Activated CD8-positive, alpha-beta memory T cell treated with anti-CD3 and anti-CD28 coated beads, Interleukin-2, amount 10 ng/mL, durations not matched to agents 7 days and 5 days (primary cell): ENCODE results near the gene GLO1. TPM values are rescaled to one million over a fixed set of nuclear protein-coding genes. Genes with fewer than 3 reads are reported as not detected.

Experiments used
- ATAC-seq: fragments of 150-1000 bp; cut with Tn5 transposase; one replicate; pipeline ENCODE4 v1.10.0; 2021; ENCODE audit warnings: moderate library complexity
- CTCF ChIA-PET: fragments of 350-600 bp; sonication (Branson Sonifier 250); formaldehyde crosslinking; loops from one replicate; lab custom pipeline; 2021; ENCODE audit warnings: antibody characterized with exemption; lab: Charles Lee
- DNase-seq: peaks from one replicate; pipeline ENCODE4 v3.0.0-alpha.2; 2020
- H3K27ac Mint-ChIP-seq: one replicate; pipeline ENCODE4 v1.8.0; 2021; ENCODE audit warnings: mild to moderate bottlenecking, mixed read lengths
- H3K27me3 Mint-ChIP-seq: one replicate; pipeline ENCODE4 v1.8.0; 2021; ENCODE audit warnings: mixed read lengths
- H3K36me3 Mint-ChIP-seq: one replicate; pipeline ENCODE4 v1.8.0; 2021; ENCODE audit warnings: mild to moderate bottlenecking, mixed read lengths
- H3K4me1 Mint-ChIP-seq: one replicate; pipeline ENCODE4 v1.8.0; 2021; ENCODE audit warnings: mixed read lengths
- H3K4me3 Mint-ChIP-seq: one replicate; pipeline ENCODE4 v1.8.0; 2021; ENCODE audit warnings: mild to moderate bottlenecking, moderate library complexity, mixed read lengths
- H3K9me3 Mint-ChIP-seq: one replicate; pipeline ENCODE4 v1.8.0; 2022; ENCODE audit warnings: low read depth, mixed read lengths
- total RNA-seq, 2 experiments: library from RNA; stranded (reverse); gene quantifications; one replicate each; pipeline ENCODE4 v1.2.3, GENCODE V29; 2021

Gene GLO1
- total RNA-seq = 100 to 1,000 TPM; 130 to 149 TPM

DNA sequence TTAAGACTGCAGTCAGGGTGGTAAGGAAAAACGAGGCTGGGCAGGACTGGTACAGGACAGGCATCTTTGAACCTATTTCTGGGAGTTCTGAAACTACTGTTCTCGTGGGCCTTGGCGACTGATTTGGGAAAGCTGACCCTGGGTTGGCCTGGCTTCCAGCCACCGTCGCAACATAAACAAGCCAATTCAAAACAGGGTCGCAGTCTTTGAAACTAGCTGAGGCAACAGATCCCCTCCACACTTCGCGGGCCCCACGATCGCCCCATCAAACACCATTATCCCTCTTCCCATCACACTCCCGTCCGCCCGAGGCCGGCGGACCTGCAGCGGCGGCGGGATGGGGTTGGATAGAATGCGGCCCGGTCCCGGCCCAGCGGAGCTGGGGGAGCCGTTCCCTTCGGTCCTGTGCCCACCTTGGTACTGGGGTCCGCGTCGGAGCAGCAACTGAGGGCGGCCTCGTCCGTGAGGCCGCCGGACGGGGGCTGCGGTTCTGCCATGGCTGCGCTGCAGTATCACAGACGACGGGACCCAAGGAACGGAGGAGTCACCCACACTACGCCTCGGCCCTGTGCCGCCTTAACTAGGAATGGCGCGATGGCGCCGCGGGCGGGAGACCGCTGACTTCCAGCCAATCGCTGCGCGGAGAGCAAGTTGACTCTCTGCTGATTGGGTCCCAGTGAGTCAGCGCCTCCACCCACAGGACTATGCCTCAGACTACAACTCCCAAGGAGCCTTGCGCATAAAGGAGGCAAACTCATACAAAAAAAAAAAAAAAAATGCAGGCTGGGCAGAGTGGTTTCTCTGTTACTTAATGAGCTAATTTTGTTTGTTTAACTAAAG lies at the start of gene GLO1:
Gene GLO1 (minus strand): TSS at position 588 of the 840 bp plus-strand sequence. CDS start 91 bp downstream, at position 497.
- DNase-seq = peak; percentile 98
- ATAC-seq = peak; percentile 100
- Mint-ChIP-seq H3K27ac (peak within 1 kb of the TSS; percentile 96), H3K9me3 (peaks cover 9% of the 10 kb centered on the region), H3K36me3 (peaks cover 42% of the 10 kb centered on the region), H3K4me3 (peak within 1 kb of the TSS; percentile 96), H3K4me1 (peaks cover 50% of the 10 kb centered on the region), H3K27me3 (peaks cover 4% of the 10 kb centered on the region)
- CTCF ChIA-PET = interaction anchor here (0.7 to 6.1 kb wide), 6 partner anchors 9 to 884 kb away, joined by 3 to 25 read pairs (median 4); partner anchors contain the start of gene ZFAND3

DNA sequence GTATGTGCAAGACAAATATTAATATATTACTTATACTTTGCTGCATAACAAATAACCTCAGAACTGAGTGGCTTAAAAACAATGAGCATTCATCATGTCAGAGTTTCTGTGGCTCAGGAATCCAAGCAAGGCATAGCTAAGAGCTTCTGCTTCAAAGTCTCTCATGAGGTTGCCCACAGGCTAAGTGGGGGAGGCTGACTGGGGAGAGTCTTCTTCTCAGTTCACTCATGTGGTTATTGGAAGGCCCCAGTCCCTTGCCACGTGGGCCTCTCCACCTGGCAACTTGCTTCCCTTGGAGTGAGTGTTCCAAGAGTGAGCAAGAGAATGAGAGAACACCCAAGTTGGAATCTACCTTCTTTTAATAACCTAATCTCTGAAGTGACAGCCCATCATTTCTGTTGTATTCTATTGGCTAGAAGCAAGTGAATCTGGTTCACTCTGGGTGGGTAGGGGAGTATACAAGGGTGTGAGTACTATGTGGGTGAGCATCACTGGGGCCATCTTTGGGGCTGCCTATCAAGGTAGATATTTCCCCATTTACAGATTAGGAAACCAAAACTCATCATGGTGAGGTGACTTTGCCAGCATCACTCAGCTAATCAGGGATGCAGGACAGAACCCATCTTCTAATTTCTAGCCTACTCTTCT lies 48.1 kb upstream of the GLO1 start:
- H3K9me3 Mint-ChIP-seq = no peaks in the 10 kb centered on the region
- CTCF ChIA-PET = no interaction called here
- ATAC-seq = no peak

DNA sequence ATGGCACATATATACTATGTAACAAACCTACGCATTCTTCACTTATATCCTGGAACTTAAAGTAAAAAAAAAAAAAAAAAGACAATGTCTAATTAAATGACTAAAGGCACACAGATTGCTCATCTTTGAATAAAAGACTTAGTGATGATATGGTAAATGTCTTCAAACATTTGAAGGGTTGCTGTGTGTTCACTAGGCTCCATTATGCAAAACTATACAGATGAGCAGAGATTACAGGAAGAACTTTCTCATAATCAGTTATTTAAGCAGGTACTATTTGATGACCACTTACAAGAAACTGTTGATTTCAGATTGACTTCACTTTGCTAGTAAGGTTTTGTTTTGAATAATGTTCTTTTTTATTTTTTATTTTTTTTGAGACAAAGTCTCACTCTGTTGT lies 46.5 kb upstream of the GLO1 start:
- Mint-ChIP-seq H3K4me3 (no peak overlapping the region), H3K4me1 (peaks cover 6% of the 10 kb centered on the region), H3K36me3 (peaks cover 2% of the 10 kb centered on the region), H3K27me3 (peaks cover 21% of the 10 kb centered on the region), H3K27ac (no peak overlapping the region), H3K9me3 (no peaks in the 10 kb centered on the region)
- no peak for ATAC-seq
- CTCF ChIA-PET = no interaction called here
- no peak for DNase-seq

More for the DNA sequence above, 48.1 kb upstream of the GLO1 start:
- Mint-ChIP-seq H3K27me3 (peaks cover 8% of the 10 kb centered on the region), H3K27ac (no peak overlapping the region), H3K36me3 (peaks cover 2% of the 10 kb centered on the region), H3K4me3 (no peak overlapping the region), H3K4me1 (peaks cover 6% of the 10 kb centered on the region)
- DNase-seq = no peak

DNA sequence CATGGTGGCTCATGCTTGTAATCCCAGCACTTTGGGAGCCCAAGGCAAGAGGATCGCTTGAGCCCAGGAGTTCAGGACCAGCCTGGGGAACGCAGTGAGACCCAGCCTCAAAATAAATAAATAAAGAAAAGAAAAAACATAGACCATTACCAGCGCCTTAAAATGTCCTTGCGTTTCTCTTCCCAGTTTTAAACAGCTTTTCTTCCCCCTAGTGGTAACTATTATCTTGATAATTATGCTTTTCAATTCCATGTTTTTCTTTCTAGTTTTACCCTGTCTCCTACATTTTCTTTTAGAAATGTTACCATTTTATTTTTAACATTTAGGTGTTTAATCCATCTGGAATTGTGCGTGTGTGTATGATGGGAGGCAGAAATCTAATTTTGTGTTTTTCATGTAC lies 36.6 kb upstream of the GLO1 start:
- Mint-ChIP-seq H3K4me3 (no peak overlapping the region), H3K27ac (no peak overlapping the region), H3K4me1 (no peaks in the 10 kb centered on the region), H3K27me3 (peaks cover 63% of the 10 kb centered on the region), H3K9me3 (peaks cover 2% of the 10 kb centered on the region), H3K36me3 (no peaks in the 10 kb centered on the region)
- CTCF ChIA-PET = interaction anchor here (0.7 kb wide), 1 partner anchor 10 kb away, joined by 3 read pairs; no protein-coding TSS in a partner anchor
- DNase-seq (no peak), ATAC-seq (no peak)

DNA sequence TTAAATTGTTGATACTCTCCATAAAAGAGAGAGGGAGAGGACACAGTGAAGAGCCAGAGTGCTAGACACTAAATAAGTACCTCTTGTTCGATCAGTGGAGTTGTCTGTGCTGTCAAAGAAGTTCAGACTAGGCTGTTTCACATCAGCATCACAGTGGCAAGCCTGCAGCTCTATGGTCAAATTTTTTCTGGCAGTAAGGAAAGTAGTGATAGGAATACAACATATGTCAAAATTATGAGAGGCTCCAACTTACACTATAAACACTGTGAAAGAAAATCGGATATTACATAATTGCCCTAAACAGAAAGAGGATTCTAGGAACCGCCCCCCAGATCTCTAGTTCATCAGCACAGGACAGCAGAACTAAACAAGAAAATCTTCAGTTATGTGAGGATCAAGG lies 35.3 kb upstream of the GLO1 start:
- no peak for ATAC-seq
- H3K4me1 Mint-ChIP-seq = no peaks in the 10 kb centered on the region
- peaks cover 58% of the 10 kb centered on the region for H3K27me3 Mint-ChIP-seq
- no peak for DNase-seq
- no peaks in the 10 kb centered on the region for H3K36me3 Mint-ChIP-seq
- H3K27ac Mint-ChIP-seq = no peak overlapping the region
- peaks cover 2% of the 10 kb centered on the region for H3K9me3 Mint-ChIP-seq
- H3K4me3 Mint-ChIP-seq = no peak overlapping the region
- CTCF ChIA-PET = no interaction called here

DNA sequence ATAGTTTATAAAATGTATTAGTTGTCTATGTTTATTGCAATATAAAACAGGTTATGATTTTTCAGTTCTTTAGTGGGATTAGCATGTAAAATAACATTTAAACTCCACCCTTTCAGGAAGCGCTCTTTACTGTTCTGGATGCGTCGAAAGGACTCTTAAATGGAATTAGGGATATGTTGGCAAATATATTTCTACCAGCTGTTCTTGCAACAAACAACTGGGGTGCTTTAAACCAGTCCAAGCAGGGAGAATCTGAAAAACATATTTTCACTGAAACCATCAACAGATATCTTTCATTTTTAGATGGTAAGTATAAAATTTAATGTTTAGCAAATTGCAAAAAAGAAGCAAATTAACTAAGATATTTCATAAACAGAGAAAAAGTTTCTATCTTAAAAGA lies 34.0 kb upstream of the GLO1 start:
- CTCF ChIA-PET = no interaction called here
- Mint-ChIP-seq H3K4me1 (no peaks in the 10 kb centered on the region), H3K9me3 (peaks cover 2% of the 10 kb centered on the region), H3K27ac (no peak overlapping the region), H3K27me3 (peaks cover 56% of the 10 kb centered on the region), H3K4me3 (no peak overlapping the region), H3K36me3 (no peaks in the 10 kb centered on the region)
- DNase-seq = no peak
- ATAC-seq = no peak

DNA sequence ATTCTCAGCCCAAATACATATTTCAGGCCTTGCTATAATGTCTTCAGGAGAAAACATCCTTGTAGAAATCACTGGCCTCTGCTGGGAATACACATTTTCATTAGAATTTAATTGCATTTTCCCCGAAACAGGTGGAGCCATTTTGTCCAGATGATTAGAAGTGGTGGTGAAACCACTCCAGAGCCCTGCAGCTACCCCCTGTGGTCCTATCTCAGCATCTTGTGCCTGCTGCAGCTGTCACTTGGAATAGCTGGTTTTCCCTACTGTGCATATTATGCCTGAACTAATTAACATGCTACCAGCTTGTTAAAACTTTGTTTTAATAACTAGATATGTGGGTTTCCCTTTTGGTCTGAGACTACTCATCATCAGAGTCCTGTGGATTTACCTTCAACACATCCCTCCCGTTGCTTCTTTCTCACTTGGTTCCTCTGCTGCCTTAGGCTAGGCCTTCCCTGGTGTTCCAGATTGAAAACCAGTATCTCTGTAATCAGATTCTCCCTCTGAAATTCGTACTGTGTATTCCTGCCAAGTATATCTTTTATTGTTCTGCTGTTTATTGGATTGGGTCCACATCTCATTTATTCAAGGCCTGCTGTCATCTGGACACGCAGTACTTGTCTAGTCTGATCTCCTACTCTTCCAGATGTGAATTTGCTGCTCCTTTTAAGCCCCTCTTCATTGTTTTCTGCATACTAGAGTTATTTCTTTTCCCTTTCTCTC lies 27.4 kb upstream of the GLO1 start:
- H3K27ac Mint-ChIP-seq = no peak overlapping the region
- no peaks in the 10 kb centered on the region for H3K9me3 Mint-ChIP-seq
- H3K36me3 Mint-ChIP-seq = peaks cover 2% of the 10 kb centered on the region
- CTCF ChIA-PET = interaction anchor here (0.8 to 1.1 kb wide), 2 partner anchors 9 to 39 kb away, joined by 3 read pairs; no protein-coding TSS in a partner anchor
- DNase-seq (no peak), ATAC-seq (no peak)
- peaks cover 12% of the 10 kb centered on the region for H3K27me3 Mint-ChIP-seq
- no peak overlapping the region for H3K4me3 Mint-ChIP-seq
- peaks cover 24% of the 10 kb centered on the region for H3K4me1 Mint-ChIP-seq

DNA sequence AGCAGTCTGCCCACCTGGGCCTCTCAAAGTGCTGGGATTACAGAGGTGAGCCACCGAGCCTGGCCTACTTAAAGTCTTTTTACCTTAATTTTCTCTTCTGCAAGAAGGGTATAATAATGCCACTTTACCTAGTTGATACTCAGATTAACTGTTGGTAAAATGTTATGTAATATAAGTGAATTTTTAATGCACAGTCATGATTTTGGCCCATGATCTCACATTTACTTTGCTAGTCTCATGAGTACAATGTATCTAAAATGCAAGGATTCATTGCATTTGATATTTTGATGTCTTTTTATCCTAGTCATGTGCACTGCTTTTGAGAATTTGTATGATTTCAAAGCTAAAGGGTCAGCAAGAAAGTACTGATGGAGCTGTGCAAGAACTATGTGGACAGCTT lies 25.3 kb upstream of the GLO1 start:
- Mint-ChIP-seq H3K27me3 (peaks cover 3% of the 10 kb centered on the region), H3K4me1 (peaks cover 34% of the 10 kb centered on the region), H3K27ac (no peak overlapping the region), H3K9me3 (no peaks in the 10 kb centered on the region), H3K36me3 (peaks cover 2% of the 10 kb centered on the region), H3K4me3 (no peak overlapping the region)
- CTCF ChIA-PET = no interaction called here
- DNase-seq = no peak
- ATAC-seq = no peak

DNA sequence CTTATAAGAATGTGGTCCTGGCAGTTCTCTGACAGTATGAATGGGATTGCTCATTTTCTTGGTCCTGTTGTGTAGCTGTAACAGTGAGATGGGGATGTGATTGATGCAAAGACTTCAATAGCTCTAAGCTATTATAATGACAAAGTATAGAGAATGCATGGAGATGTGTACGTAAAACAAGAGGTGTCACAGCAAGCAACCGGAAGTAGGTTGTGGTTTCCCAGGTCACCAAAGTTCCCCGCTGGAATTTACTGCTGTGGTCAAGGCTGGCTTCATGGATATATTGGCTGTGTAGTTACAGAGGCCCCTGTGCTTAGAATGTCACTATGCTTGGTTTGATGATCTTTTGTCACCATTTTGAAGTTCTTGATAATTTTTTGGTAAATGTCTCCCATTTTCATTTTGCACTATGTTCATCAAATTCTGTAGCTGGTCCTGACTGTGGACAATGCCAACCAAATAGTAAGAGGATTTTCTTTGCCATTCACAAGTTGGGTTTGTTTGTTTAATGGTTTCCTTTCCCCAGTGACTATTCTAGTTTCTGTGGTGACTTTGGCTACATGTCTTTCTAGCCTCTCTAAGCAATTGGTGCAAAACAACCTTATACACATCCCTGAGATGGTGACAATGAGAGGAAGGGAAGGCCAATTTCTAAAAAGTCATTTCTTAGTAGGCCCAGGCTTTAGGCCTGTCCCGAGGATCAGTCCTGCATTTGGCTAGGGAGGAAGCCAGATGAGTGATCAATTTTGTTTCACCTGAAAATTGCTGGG lies 22.7 kb upstream of the GLO1 start:
- DNase-seq (peak; percentile 56), ATAC-seq (peak; percentile 82)
- H3K4me1 Mint-ChIP-seq = peaks cover 35% of the 10 kb centered on the region
- H3K9me3 Mint-ChIP-seq = no peaks in the 10 kb centered on the region
- H3K4me3 Mint-ChIP-seq = no peak overlapping the region
- peaks cover 6% of the 10 kb centered on the region for H3K36me3 Mint-ChIP-seq
- CTCF ChIA-PET = interaction anchor here (0.8 to 2.9 kb wide), 3 partner anchors 11 to 43 kb away, joined by 3 to 21 read pairs (median 3); partner anchors contain the start of gene DNAH8
- no peaks in the 10 kb centered on the region for H3K27me3 Mint-ChIP-seq
- H3K27ac Mint-ChIP-seq = peak overlapping the region; percentile 80

DNA sequence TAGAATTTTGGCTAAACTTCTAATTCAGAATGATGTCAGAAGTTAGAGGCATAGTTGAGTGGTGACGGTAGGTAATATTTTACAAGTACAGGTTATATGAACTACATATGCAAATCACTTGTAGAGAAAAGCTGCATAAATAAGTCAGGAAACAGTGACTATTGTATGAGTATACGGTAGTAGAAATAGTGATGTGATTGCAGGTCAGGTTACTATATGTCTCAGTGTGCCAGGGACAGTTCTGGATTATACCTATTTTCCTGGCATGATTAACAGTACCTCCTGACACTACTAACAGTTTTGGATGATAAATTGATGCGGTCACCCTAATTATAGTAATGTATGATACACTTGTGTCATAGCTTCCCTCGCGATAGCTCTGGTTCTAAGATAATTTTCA lies 21.4 kb upstream of the GLO1 start:
- no peak for DNase-seq
- Mint-ChIP-seq H3K36me3 (peaks cover 9% of the 10 kb centered on the region), H3K27me3 (no peaks in the 10 kb centered on the region), H3K4me3 (no peak overlapping the region), H3K9me3 (no peaks in the 10 kb centered on the region), H3K27ac (no peak overlapping the region), H3K4me1 (peaks cover 35% of the 10 kb centered on the region)
- CTCF ChIA-PET = interaction anchor here (1.0 to 2.9 kb wide), 3 partner anchors 10 to 42 kb away, joined by 3 to 21 read pairs (median 3); partner anchors contain the start of gene DNAH8
- ATAC-seq = no peak

DNA sequence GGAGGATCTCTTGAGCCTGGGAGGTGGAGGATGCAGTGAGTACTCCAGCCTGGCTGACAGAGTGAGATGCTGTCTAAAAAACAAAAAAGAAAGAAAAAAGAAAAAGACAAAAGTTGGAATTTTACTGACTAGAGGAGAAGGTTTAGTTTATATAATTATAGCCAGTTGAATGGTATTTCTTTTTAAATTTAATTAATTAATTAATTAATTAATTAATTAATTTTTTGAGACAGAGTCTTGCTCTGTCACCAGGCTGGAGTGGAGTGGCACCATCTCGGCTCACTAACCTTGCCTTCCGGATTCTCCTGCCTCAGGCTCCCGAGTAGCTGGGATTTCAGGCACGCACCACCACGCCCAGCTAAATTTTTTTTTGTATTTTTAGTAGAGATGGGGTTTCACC lies 20.8 kb upstream of the GLO1 start:
- H3K27ac Mint-ChIP-seq = no peak overlapping the region
- H3K4me3 Mint-ChIP-seq = no peak overlapping the region
- CTCF ChIA-PET = interaction anchor here (1.0 to 2.9 kb wide), 2 partner anchors 9 to 28 kb away, joined by 3 to 21 read pairs; partner anchors contain the start of gene DNAH8

DNA sequence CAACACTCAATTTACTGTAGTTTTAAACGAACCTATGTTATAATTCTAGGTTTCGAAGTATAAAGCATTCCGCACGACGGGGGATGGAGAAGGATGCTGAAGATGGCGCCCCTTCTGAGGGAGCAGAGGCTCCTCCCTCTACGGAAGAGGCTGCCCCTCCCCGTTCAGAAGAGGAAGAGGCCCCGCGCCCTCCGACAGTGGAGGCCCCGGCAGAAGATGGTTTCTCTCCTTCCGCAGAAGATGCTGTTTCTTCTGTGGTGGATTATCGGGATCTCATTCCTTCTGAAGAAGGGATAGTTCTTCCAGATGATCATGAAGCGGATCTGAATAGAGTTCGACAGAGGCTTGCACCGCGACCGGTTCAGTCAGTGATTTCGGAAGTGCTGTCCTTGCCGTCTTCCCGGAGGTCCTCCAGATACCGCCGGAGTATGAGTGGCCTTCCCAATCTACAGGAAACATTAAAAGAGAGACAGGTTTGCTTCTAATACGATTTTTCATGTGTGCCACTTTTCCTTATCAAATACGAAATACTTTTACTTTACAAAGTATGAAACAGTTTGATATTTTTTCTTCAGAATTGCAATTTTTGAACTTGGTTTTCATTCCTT lies 19.9 kb upstream of the GLO1 start:
- H3K27ac Mint-ChIP-seq = no peak overlapping the region
- peaks cover 35% of the 10 kb centered on the region for H3K4me1 Mint-ChIP-seq
- peaks cover 5% of the 10 kb centered on the region for H3K27me3 Mint-ChIP-seq

More for the DNA sequence above, 20.8 kb upstream of the GLO1 start:
- Mint-ChIP-seq H3K27me3 (peaks cover 4% of the 10 kb centered on the region), H3K4me1 (peaks cover 35% of the 10 kb centered on the region), H3K36me3 (peaks cover 10% of the 10 kb centered on the region), H3K9me3 (no peaks in the 10 kb centered on the region)
- no peak for ATAC-seq
- DNase-seq = no peak

More for the DNA sequence above, 19.9 kb upstream of the GLO1 start:
- Mint-ChIP-seq H3K4me3 (no peak overlapping the region), H3K9me3 (no peaks in the 10 kb centered on the region), H3K36me3 (peaks cover 11% of the 10 kb centered on the region)
- no peak for ATAC-seq
- CTCF ChIA-PET = interaction anchor here (2.9 kb wide), 1 partner anchor 8 kb away, joined by 21 read pairs; the partner anchor contains the start of gene DNAH8
- DNase-seq = no peak
